ES-I3 (cell line): ENCODE results near the gene TJP3.

Experiments
- H3K36me3 ChIP-seq: 2 replicates; pipeline ENCODE4 v1.6.1; 2013; ENCODE audit warnings: mild to moderate bottlenecking, low read length, control low read depth, moderate library complexity; ENCODE audit not compliant: insufficient read depth
- H3K4me1 ChIP-seq: 2 replicates; pipeline ENCODE4 v1.6.1; 2013; ENCODE audit warnings: mild to moderate bottlenecking, control low read depth, low read length; ENCODE audit not compliant: insufficient read depth
- H3K9ac ChIP-seq: 2 replicates; pipeline ENCODE4 v1.6.1; 2013; ENCODE audit warnings: low read depth, mild to moderate bottlenecking, low read length, moderate library complexity
- H3K9me3 ChIP-seq: 2 replicates; pipeline ENCODE4 v1.6.1; 2013; ENCODE audit warnings: mild to moderate bottlenecking, low read length, moderate library complexity; ENCODE audit not compliant: control insufficient read depth, insufficient read depth

Gene TJP3

DNA sequence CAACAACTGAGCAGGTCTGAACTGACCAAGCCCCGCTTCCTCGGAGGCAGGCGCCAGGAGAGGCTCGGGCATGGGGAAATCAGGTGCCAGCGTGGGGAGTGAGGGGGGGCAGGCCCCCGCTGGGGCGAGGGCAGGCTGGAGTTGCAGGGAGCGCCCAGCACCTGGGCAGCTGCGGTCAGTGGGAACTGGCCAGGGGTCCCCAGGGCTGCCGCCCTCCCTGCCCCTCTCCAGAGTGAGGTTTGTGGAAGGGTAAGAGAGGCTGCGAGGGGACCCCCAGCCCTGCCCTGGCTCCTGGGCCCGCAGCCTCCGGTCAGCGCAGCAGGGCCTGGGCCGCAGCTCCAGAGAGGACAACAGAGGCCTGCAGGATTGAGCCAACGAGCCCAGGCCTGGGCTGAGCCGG lies 40.4 kb upstream of the TJP3 start:
- Histone ChIP-seq H3K9ac (no peak overlapping the region), H3K9me3 (no peaks in the 10 kb centered on the region), H3K36me3 (0 out of 2 replicates have a peak, but pooled peaks cover 6% of the 10 kb centered on the region), H3K4me1 (peaks cover 28% of the 10 kb centered on the region; the same call in 1 of the 2 replicates)

DNA sequence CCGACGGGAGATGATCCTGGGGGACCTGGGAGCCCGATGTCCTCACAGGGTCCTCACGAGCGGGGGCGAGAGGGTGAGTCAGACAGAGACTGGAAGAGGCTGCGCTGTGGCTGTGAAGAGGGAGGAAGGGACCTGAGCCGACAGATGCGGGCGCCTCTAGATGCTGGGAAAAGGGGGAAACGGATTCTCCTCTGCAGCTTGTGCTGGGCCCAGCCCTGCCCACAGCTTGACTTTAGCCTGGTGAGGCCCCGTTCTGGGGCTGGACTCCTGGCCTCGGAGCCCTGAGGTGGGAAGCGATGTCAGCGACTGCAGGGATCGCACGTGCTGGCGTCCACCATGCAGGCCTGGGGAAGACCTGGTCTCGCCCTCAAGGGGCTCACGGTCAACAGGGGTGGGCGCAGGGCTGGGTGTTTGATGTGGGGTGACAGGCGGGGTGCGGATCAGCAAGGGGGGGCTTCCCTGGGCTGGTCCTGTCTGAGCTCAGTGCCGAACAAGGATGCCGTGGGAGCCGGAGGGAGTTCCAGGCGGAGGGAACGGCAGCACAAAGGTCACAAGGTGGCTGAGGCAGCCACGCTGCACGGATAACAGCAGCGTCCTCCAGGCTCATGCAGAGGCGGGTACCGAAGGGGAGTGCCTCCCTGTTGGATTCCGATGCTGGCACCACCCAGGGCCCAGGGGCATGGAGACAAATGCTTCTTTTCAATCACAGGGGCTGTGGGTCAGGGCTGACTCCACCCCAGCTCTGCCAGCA lies 39.7 kb upstream of the TJP3 start:
- Histone ChIP-seq H3K4me1 (peaks cover 28% of the 10 kb centered on the region; the same call in 1 of the 2 replicates), H3K9me3 (no peaks in the 10 kb centered on the region), H3K9ac (no peak overlapping the region), H3K36me3 (0 out of 2 replicates have a peak, but pooled peaks cover under 1% of the 10 kb centered on the region)

DNA sequence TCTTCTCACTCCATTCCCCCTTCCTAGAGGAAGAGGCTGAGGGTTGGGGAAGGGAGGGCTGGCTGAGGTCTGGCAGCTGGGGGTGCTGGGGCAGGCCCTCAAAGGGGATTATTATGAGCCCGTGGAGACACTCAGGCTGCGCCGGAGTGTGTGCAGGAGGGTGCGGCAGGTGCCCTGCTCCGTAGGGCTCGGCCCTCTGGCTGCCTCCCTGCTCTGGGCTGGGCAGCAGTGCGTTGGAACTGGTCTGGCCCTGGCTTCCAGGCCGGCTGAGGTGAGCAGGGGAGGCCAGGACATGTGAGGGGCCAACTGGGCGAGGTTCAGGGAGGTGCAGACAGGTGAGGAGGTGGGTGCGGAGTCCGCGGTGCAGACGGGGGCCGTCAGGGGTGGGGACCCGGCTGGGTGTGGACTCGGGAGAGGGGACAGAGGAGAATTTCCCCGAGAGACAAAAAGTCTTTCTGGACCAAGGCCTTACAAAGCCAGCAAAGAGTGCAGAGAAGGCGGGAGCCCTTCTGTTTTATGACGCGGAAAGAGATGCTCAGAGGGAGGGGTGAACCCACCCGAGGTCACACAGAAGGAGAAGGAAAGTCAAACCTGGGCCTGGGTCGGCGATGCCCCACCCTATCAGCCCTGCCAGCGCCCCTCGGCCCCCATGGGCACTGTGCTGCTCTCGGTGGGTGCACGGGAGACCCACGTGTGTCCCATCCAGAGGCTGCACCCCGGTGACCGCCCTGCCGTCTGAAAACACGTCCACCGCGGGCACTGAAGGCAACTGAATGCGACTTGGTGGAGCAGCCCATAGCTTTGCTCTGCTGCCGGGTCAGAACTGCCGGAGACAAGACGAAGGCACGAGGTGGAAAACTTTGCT lies 38.9 kb upstream of the TJP3 start:
- H3K36me3 ChIP-seq, result no peaks in the 10 kb centered on the region
- peaks cover 28% of the 10 kb centered on the region; the same call in 1 of the 2 replicates for H3K4me1 ChIP-seq
- no peaks in the 10 kb centered on the region for H3K9me3 ChIP-seq
- H3K9ac ChIP-seq, result no peak overlapping the region

DNA sequence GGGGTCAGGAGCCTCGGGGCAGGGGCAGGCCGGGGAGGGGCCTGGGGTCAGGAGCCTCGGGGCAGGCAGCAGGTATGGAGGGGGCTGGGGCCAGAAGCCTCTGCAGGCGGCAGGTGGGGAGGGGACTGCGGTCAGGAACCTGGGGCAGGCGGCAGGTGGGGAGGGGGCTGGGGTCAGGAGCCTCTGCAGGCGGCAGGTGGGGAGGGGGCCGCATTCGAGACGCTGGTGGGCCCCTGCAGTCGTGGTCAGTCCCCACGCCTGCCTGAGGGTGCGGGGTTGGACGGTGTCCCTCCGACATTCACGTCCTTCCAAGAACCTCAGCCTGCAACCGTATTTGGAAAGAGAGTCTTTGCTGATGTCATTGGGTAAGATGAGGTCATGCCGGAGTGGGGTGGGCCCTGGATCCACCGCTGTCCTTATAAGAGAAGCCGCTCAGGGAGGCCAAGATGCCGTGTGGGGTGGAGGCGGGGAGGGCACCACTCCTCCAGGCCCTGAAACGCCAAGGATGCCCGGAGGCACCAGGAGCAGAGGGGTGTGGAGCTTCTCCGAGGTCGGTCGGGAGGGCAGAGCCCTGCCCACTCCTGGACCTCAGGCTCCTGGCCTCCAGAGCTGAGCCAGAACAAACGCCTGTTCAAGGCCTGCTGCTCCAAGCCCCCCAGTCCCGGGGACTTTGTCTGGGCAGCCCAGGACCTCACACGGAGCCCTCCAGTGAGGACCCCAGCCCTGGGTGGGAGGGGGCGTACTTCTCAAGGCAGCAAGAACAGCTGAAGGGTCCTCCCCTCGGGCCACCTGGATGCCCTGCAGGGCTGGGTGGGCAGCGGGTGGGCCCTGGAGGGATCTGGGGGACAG lies 38.0 kb upstream of the TJP3 start:
- Histone ChIP-seq H3K9ac (peak overlapping the region; percentile 28; the same call in 1 of the 2 replicates), H3K4me1 (peaks cover 28% of the 10 kb centered on the region; the same call in 1 of the 2 replicates)

GRCh38 chr19:3670796-3671679 lies 37.1 kb upstream of the TJP3 start:
- Histone ChIP-seq H3K4me1 (peaks cover 28% of the 10 kb centered on the region; the same call in 1 of the 2 replicates), H3K9ac (no peak overlapping the region; the same call in none of the 2 replicates), H3K36me3 (no peaks in the 10 kb centered on the region)

More for the DNA sequence above, 38.0 kb upstream of the TJP3 start:
- H3K9me3 ChIP-seq, result no peaks in the 10 kb centered on the region
- no peaks in the 10 kb centered on the region for H3K36me3 ChIP-seq

GRCh38 chr19:3671680-3672574 lies 36.3 kb upstream of the TJP3 start:
- Histone ChIP-seq H3K9me3 (no peaks in the 10 kb centered on the region), H3K9ac (no peak overlapping the region; the same call in 1 of the 2 replicates), H3K4me1 (peaks cover 28% of the 10 kb centered on the region; the same call in 1 of the 2 replicates), H3K36me3 (no peaks in the 10 kb centered on the region)

More at GRCh38 chr19:3670796-3671679, 37.1 kb upstream of the TJP3 start:
- no peaks in the 10 kb centered on the region for H3K9me3 ChIP-seq

GRCh38 chr19:3672575-3672948 lies 35.6 kb upstream of the TJP3 start:
- Histone ChIP-seq H3K36me3 (no peaks in the 10 kb centered on the region), H3K4me1 (peaks cover 28% of the 10 kb centered on the region; the same call in 1 of the 2 replicates), H3K9me3 (no peaks in the 10 kb centered on the region), H3K9ac (no peak overlapping the region)

GRCh38 chr19:3672993-3673392 lies 35.2 kb upstream of the TJP3 start:
- Histone ChIP-seq H3K36me3 (no peaks in the 10 kb centered on the region), H3K9ac (no peak overlapping the region), H3K9me3 (no peaks in the 10 kb centered on the region), H3K4me1 (peaks cover 28% of the 10 kb centered on the region; the same call in 1 of the 2 replicates)

DNA sequence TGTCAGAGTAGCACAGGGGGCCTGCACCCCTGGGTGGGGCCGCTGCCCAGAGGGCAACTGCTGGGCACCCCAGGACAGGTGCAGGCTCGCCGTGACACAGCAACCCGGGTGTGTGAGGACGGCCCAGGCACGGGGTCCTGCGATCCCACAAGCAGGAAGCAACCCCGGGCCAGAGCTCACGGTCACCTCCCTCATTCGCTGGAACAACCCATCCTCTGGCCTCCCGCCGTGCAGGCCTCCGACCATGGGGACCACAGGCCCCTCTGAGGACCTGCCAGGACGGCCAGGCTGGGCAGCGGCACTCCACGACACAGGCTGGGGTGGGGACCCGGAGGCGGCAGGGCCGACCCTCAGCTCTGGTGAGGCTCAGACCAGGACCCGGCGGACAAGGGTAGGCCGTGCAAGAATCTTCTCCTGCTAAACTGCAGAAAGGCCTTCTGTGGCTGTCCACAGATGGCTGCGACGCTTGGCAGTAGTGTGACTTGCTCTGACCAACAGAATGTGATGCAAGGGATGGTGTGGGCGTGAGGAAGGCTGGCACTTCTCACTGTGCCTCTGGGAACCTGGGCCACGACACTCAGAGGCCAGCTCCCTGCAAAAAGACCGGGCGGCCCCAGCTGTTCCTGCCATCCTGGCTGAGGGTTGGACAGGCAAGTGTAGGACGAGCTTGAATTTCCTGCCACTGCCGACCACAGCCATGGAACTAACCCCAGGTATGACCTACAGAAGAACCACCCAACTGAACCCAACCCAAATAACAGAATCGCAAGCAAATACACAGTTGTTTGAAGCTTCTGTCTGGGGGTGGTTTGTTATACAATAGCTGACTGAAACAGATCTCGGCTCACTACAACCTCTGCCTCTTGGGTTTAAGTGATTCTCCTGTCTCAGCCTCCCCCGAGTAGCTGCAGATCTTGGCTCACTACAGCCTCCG lies 34.4 kb upstream of the TJP3 start:
- H3K36me3 ChIP-seq, result no peaks in the 10 kb centered on the region
- H3K9ac ChIP-seq, result no peak overlapping the region
- peaks cover 28% of the 10 kb centered on the region; the same call in 1 of the 2 replicates for H3K4me1 ChIP-seq
- H3K9me3 ChIP-seq, result no peaks in the 10 kb centered on the region

GRCh38 chr19:3674784-3675543 lies 33.2 kb upstream of the TJP3 start:
- peaks cover 21% of the 10 kb centered on the region; the same call in 1 of the 2 replicates for H3K4me1 ChIP-seq
- H3K9ac ChIP-seq, result no peak overlapping the region
- H3K36me3 ChIP-seq, result no peaks in the 10 kb centered on the region
- no peaks in the 10 kb centered on the region for H3K9me3 ChIP-seq

DNA sequence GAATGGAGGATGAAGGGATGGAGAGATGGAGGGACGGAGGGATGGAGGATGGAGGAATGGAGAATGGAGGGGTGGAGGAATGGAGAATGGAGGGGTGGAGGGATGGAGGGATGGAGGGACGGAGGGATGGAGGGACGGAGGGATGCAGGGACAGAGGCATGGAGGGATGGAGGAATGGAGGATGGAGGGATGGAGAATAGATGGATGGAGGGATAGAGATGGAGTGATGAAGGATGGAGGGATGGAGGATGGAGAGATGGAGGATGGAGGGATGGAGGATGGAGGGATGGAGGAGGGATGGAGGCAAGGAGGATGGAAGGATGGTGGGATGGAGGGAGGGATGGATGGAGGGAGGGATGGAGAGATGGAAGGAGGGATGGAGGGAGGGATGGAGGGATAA lies 30.0 kb upstream of the TJP3 start:
- peaks cover 14% of the 10 kb centered on the region; the same call in 1 of the 2 replicates for H3K4me1 ChIP-seq
- H3K9me3 ChIP-seq, result no peaks in the 10 kb centered on the region
- H3K9ac ChIP-seq, result no peak overlapping the region
- H3K36me3 ChIP-seq, result no peaks in the 10 kb centered on the region
